NB4 (cell line): ENCODE results near the gene PRM2.
"Not testable (repeated sequence)": the region's sequence is repeated elsewhere in the genome, so short reads cannot be mapped to it uniquely, and the experiment has no call there.

ENCODE experiments used
- DNase-seq: peaks from one replicate; pipeline ENCODE4 v3.0.0; 2010; ENCODE audit warnings: low read depth
- H3K4me3 ChIP-seq: one replicate; pipeline ENCODE4 v1.5.1; 2011; ENCODE audit warnings: mild to moderate bottlenecking, low read depth, low read length, moderate library complexity
- MYC ChIP-seq: IDR thresholded peaks from 2 replicates; pipeline ENCODE4 v1.6.1; 2011; ENCODE audit warnings: low read depth, low read length
- POLR2A ChIP-seq: IDR thresholded peaks from 2 replicates; pipeline ENCODE4 v1.6.1; 2011; ENCODE audit warnings: mild to moderate bottlenecking; ENCODE audit not compliant: insufficient read length; ENCODE audit errors: extremely low read depth
- TF ChIP-seq, protein P1 (sequence below): IDR thresholded peaks from 2 replicates; pipeline ENCODE4 v1.6.1; 2011; ENCODE audit warnings: low read depth, low read length
- TF ChIP-seq, protein P2 (sequence below): IDR thresholded peaks from one replicate; pipeline ENCODE4 v1.5.1; 2012; ENCODE audit warnings: low read depth, low read length

PRM2 gene

DNA sequence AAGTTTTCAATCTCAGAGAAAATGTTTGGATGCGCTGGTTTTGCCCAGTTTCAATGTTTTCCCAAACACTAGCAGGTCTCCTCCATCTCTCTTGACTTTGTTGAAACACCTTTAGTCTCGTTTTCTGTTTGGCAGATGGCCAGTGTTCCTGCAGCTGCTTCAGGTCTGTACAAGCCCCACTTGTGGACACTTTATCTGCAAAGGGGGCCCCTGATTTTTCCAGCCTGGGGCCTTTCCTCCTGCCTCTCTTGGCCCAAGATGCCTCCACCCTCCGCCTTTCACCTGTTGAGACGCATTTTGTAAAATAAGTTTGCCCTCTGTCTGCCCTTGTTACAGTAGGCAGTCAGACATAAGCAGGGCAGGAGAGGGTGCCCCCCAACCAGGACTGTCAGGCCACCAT, 26.7 kb upstream of the PRM2 start:
- no peak overlapping the region for H3K4me3 ChIP-seq
- TF ChIP-seq MYC = no peak
- DNase-seq = no peak

DNA sequence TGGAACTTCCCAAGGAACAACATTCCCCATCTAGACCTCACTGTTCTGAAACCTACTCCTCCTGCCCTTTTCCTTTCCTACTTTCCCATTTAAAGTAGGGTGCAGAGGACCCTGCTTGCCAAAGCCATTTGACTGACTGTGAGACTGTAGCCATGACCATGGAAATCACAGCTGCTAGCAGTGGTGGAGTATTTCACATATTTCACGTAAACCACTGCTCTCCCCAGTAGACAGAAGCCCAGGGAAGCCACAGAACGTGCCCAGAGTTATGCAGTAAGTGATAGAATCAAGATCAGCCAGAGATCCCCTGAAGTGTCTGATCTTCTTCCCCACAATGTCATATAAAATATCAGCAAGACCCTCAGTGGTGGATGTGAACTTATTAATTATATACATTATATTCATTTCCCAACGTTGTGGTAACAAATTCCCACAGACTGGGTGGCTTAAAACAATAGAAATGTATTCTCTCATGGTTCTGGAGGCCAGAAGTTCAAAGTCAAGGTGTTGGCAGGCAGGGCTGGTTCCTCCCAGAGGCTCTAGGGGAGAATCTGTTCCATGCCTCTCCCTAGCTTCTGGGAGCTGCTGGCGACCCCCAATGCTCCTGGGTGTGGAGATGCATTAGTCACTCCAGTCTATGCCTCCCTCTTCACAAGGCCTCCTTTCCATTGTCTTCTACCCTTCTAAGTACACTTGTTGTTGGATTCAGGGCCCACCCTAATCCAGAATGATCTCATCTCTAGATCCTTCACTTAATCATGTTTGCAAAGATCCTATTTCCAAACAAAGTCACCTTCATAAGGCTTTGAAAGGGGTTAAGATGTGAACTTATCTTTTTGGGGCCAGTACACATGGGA, 25.6 kb upstream of the PRM2 start:
- H3K4me3 ChIP-seq = no peak overlapping the region
- DNase-seq = no peak
- no peak for TF ChIP-seq POLR2A

DNA sequence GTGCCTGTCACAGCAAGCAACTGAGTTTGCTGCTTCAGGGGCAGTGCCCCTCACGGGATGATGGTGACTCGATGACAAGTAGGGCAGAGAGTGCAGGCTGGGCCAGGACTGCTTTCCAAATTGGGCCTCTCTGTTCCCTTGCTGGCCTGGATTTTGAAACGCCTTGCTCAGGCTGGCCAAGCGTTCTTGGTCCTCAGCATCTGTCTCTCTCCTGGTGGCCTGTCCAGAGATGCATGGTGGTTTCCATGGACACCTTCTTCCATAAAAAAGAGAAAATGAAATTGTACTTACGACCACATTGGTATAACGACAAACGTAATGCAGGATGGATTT, 24.2 kb upstream of the PRM2 start:
- TF ChIP-seq MYC (no peak), POLR2A (no peak)
- TF ChIP-seq, protein P1, sequence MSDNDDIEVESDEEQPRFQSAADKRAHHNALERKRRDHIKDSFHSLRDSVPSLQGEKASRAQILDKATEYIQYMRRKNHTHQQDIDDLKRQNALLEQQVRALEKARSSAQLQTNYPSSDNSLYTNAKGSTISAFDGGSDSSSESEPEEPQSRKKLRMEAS = no peak
- TF ChIP-seq, protein P2, sequence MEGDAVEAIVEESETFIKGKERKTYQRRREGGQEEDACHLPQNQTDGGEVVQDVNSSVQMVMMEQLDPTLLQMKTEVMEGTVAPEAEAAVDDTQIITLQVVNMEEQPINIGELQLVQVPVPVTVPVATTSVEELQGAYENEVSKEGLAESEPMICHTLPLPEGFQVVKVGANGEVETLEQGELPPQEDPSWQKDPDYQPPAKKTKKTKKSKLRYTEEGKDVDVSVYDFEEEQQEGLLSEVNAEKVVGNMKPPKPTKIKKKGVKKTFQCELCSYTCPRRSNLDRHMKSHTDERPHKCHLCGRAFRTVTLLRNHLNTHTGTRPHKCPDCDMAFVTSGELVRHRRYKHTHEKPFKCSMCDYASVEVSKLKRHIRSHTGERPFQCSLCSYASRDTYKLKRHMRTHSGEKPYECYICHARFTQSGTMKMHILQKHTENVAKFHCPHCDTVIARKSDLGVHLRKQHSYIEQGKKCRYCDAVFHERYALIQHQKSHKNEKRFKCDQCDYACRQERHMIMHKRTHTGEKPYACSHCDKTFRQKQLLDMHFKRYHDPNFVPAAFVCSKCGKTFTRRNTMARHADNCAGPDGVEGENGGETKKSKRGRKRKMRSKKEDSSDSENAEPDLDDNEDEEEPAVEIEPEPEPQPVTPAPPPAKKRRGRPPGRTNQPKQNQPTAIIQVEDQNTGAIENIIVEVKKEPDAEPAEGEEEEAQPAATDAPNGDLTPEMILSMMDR = no peak
- no peak for DNase-seq
- no peak overlapping the region for H3K4me3 ChIP-seq

DNA sequence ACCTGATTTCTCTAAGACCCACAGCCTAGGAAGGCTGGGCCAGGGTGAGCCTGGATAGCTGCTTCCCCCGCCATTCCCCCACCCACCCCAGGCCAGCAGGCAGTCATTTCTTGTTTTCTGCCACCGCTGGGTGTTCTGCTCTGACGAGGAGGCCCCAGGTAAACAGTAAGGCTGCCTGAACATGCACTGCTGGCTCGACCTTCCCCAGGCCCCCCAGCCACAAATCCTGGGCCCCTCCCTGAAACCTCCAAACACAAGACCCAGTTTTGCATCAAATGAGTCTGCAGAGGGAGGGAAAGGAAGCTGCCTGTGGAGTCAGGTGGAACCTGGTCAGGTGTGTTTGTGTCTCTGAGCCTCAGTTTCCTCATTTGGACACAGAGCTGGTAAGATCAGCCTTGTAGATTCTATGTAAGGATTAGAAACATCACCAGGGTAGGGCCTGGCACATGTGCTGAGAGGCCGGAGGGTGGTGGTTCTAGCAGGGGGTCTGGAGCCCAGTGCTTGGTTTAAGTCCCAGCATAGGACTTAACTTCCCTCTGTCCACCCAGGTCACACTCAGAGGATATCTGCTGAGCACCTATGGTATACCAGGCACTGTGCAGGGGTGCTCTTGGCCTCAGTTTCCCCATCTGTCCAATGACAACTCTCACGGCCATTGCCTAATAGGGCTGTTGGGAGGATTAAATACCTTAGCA, 23.7 kb upstream of the PRM2 start:
- TF ChIP-seq, protein P2 = no peak
- TF ChIP-seq, protein P1 = no peak
- no peak for TF ChIP-seq MYC
- TF ChIP-seq POLR2A = no peak
- DNase-seq = no peak
- no peak overlapping the region for H3K4me3 ChIP-seq

DNA sequence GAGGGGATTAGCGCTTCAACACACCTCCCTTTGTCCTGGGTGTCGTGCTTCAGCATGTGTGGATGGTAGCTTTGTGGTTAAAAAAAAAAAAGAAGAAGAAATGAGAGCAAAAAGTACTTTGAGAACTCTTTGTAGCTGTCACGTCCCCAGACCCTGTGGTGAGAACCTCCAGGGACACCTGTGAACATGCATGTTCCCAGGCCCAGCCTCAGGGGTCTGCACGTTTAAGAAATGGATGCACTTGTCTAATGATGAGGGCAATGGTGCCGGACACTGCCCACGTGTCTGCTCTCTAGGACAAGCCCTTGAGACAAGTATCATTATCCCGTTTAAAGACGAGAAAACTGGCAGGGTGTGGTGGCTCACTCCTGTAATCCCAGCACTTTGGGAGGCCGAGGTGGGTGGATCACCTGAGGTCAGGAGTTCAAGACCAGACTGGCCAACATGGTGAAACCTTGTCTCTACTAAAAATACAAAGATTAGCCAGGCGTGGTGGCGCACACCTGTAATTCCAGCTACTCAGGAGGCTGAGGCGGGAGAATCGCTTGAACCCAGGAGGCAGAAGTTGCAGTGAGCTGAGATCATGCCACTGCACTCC, 22.8 kb upstream of the PRM2 start:
- peak; percentile 18 for DNase-seq
- H3K4me3 ChIP-seq = not testable (repeated sequence)

DNA sequence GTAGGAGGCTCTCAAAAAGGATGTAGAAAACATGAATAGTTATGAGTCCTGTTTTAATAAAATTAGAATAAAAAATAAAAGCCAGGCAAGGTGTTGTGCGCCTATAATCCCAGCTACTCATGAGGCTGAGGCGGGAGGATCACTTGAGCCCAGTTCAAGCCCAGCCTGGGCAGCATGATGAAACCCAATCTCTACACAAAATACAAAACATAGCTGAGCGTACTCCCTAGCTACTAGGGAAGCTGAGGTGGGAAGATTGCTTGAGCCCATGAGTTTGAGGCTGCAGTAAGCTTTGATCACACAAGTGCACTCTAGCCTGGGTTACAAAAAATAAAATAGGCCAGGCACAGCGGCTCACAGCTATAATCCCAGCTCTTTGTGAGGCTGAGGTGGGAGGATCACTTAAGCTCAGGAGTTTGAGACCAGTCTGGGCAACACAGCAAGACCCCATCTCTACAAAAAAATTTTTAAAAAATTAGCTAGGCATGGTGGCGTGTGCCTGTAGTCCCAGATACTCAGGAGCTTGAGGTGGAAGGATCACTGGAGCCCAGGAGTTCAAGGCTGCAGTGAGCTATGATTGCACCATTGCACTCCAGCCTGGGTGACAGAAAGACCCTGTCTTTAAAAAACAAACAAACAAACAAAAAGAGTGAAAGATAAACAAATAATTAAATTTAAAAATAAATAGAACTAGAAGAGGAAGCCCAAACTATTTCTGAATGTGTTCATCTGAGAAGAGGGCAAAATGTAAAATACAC, 22.0 kb upstream of the PRM2 start:
- H3K4me3 ChIP-seq = no peak overlapping the region
- TF ChIP-seq, protein P2 = no peak
- no peak for TF ChIP-seq POLR2A
- DNase-seq = peak; percentile 35

DNA sequence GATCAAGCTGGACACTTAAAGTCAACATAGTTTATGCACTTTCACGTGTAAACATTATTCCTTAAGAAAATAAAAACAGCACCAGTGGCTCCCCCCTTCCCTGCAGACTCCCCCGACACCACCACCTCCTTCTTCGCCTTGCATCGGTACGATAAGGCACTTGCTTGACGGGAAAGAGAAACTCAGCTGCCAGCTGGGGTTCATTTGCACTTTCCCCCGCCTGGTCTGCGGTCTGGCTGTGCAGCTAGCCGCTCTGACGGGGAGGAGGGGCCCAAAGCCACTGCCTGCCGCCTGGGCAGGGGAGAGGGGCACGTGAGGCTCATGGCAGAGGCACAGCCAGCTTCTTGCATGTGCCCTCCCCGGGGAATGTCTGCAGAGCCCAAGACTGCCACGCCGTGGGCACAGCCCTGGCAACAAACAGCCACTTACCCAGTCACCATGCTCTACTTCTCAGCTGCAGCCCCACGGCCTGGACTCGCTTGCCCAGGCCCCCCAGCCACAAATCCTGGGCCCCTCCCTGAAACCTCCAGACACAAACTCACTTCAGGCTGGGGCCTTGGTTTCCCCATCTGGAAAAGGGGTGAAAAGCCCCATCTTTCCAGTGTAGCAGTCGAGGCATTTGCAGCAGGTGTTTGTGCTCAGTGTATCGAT, 21.3 kb upstream of the PRM2 start:
- TF ChIP-seq, protein P2 = peak; percentile 8
- TF ChIP-seq, protein P1 = peak; percentile 68
- peak; percentile 59 for TF ChIP-seq MYC
- no peak for TF ChIP-seq POLR2A
- no peak overlapping the region for H3K4me3 ChIP-seq
- peak; percentile 95 for DNase-seq
